Neural cell (in vitro differentiated cells): Measurements from ENCODE around the gene LSAMP.

ENCODE experiments used
- CTCF ChIP-seq: fragments of 450-650 bp; IDR thresholded peaks from 2 replicates; pipeline ENCODE4 v1.5.1; 2014; ENCODE audit warnings: antibody characterized with exemption, mild to moderate bottlenecking, moderate library complexity; ENCODE audit not compliant: poor library complexity, severe bottlenecking
- EP300 ChIP-seq: fragments of 450-650 bp; conservative IDR thresholded peaks from 2 replicates; pipeline ENCODE4 v1.6.1; 2014; ENCODE audit warnings: antibody characterized with exemption, mild to moderate bottlenecking, moderate library complexity; ENCODE audit not compliant: poor library complexity, severe bottlenecking

GRCh38 chr3:116449546-116450350 is 4.5 kb upstream of the LSAMP start:
- no peak for TF ChIP-seq CTCF
- no peak for TF ChIP-seq EP300
